ENCODE data around the gene HEXIM2.
"Not testable (repeated sequence)": the region's sequence is repeated elsewhere in the genome, so short reads cannot be mapped to it uniquely, and the experiment has no call there.

The HEXIM2 gene

GRCh38 chr17:45171338-45172231, 9.9 kb downstream of the HEXIM2 start:
- no peak for DNase-seq

GRCh38 chr17:45172232-45172540, 10.5 kb downstream of the HEXIM2 start:
- DNase-seq: no peak

GRCh38 chr17:45172541-45173286, 11.0 kb downstream of the HEXIM2 start:
- DNase-seq: peak; percentile 46

- DNase-seq: no peak
Measured at GRCh38 chr17:45175759-45176115, 14.1 kb downstream of the HEXIM2 start.

GRCh38 chr17:45177563-45177962, 15.9 kb downstream of the HEXIM2 start:
- DNase-seq: no peak

- no peak for DNase-seq
Measured at GRCh38 chr17:45184144-45184543, 22.5 kb downstream of the HEXIM2 start.

- no peak for DNase-seq
Measured at GRCh38 chr17:45186801-45187354, 25.2 kb downstream of the HEXIM2 start.

GRCh38 chr17:45189009-45189408, 27.3 kb downstream of the HEXIM2 start:
- DNase-seq: no peak

GRCh38 chr17:45190503-45191255, 29.0 kb downstream of the HEXIM2 start:
- no peak for DNase-seq

GRCh38 chr17:45195424-45195823, 33.7 kb downstream of the HEXIM2 start:
- DNase-seq: no peak

GRCh38 chr17:45197108-45197507, 35.4 kb downstream of the HEXIM2 start:
- no peak for DNase-seq

GRCh38 chr17:45197555-45198334, 36.1 kb downstream of the HEXIM2 start:
- peak; percentile 77 for DNase-seq

GRCh38 chr17:45200701-45201100, 39.0 kb downstream of the HEXIM2 start:
- DNase-seq: no peak

- no peak for DNase-seq
Measured at GRCh38 chr17:45201457-45201856, 39.8 kb downstream of the HEXIM2 start.

GRCh38 chr17:45201880-45202279, 40.2 kb downstream of the HEXIM2 start:
- not testable (repeated sequence) for DNase-seq

GRCh38 chr17:45218895-45219661, 57.4 kb downstream of the HEXIM2 start:
- DNase-seq: peak; percentile 83

Measured in CD4-positive, alpha-beta T cell treated with Interleukin-4 for 4 hours (primary cell).